ENCODE data around the gene POU2F1. TPM values are rescaled to one million over a fixed set of nuclear protein-coding genes. Genes with fewer than 3 reads are reported as not detected.

POU2F1 gene
- total RNA-seq, 4 donors from 2014 or later = 14.0 to 45.5 (median 19.8) TPM

DNA sequence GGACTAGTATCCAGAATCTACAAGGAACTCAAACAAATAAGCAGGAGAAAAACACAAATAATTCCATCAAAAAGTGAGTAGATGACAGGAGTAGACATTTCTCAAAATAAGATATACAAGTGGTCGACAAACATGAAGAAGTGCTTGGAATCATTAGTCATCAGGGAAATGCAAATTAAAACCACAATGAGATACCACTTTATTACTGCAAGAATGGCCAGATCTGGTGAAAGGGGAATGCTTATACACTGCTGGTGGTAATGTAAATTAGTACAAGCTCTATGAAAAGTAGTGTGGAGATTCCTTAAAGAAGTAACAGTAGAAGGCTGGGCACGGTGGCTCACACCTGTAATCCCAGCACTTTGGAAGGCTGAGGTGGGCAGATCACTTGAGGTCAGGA lies 73.8 kb downstream of the POU2F1 start:
- WGBS, 2 donors = 92 to 94% methylated on average over 2 of the region's 2 CpGs
- H3K4me3 ChIP-seq (replicated peaks in 1 of 3) = no peak overlapping the region
- H3K9me3 ChIP-seq = no peaks in the 10 kb centered on the region
- peaks cover 6 to 7% of the 10 kb centered on the region in 2 donors for H3K4me1 ChIP-seq
- DNase-seq = no peak
- TF ChIP-seq, protein P1, sequence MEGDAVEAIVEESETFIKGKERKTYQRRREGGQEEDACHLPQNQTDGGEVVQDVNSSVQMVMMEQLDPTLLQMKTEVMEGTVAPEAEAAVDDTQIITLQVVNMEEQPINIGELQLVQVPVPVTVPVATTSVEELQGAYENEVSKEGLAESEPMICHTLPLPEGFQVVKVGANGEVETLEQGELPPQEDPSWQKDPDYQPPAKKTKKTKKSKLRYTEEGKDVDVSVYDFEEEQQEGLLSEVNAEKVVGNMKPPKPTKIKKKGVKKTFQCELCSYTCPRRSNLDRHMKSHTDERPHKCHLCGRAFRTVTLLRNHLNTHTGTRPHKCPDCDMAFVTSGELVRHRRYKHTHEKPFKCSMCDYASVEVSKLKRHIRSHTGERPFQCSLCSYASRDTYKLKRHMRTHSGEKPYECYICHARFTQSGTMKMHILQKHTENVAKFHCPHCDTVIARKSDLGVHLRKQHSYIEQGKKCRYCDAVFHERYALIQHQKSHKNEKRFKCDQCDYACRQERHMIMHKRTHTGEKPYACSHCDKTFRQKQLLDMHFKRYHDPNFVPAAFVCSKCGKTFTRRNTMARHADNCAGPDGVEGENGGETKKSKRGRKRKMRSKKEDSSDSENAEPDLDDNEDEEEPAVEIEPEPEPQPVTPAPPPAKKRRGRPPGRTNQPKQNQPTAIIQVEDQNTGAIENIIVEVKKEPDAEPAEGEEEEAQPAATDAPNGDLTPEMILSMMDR (IDR thresholded peaks at IDR 0.05) = no peak
- TF ChIP-seq POLR2A (IDR thresholded peaks at IDR 0.05) = no peak
- H3K27ac ChIP-seq = no peak overlapping the region
- H3K36me3 ChIP-seq = no peaks in the 10 kb centered on the region
- H3K27me3 ChIP-seq = no peaks in the 10 kb centered on the region
- intact Hi-C loops (cut with DNase I) = no loop called here

DNA sequence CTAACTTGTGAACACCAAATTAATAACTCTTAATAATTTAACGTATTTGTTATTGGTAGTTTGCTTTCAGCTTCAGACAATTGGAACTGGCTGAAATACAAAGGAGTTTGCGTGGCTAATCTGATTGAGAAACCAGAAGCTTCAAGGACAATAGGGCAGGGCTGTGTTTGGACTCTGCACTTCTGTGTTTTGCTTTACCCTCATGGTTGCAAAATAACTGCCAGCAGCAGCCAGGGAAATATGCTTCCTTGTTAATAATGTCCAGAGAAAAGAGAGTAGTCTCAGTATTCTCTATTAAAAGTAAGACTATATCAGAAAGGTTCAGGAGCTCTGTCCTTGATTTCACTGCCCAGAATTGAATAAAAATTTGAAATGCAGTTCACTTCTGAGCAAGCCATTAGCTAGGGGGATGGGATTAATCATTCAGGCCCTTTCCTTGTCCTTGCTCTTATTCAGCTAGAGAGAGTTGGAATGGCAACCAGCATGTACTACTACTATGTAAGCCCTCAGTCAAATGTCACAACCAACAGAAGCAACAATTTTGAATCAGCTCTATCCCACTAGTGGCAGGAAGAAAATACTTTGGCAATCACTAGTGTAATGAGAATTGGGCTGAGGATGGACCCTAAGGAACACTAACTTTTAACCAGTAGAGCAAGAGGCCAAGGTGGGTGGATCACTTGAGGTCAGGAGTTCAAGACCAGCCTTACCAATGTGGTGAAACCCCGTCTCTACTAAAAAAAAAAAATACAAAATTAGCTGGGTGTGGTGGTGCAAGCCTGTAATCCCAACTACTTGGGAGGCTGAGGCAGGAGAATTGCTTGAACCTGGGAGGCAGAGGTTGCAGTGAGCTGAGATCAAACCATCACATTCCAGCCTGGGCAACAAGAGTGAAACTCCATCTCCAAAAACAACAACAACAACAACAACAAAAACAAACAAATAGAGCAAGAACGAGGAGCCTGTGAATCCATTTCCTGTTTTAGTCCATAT lies 76.8 kb downstream of the POU2F1 start:
- H3K9me3 ChIP-seq = no peaks in the 10 kb centered on the region
- DNase-seq = no peak
- WGBS, 2 donors = 77 to 78% methylated on average over 4 of the region's 4 CpGs
- H3K27me3 ChIP-seq = no peaks in the 10 kb centered on the region
- H3K4me1 ChIP-seq = peaks cover 6 to 7% of the 10 kb centered on the region in 2 donors
- no peak overlapping the region for H3K4me3 ChIP-seq (replicated peaks in 1 of 3)
- intact Hi-C loops (cut with DNase I) = no loop called here
- TF ChIP-seq, protein P1 (IDR thresholded peaks at IDR 0.05) = no peak
- TF ChIP-seq POLR2A (IDR thresholded peaks at IDR 0.05) = no peak
- H3K36me3 ChIP-seq = no peaks in the 10 kb centered on the region
- no peak overlapping the region for H3K27ac ChIP-seq

DNA sequence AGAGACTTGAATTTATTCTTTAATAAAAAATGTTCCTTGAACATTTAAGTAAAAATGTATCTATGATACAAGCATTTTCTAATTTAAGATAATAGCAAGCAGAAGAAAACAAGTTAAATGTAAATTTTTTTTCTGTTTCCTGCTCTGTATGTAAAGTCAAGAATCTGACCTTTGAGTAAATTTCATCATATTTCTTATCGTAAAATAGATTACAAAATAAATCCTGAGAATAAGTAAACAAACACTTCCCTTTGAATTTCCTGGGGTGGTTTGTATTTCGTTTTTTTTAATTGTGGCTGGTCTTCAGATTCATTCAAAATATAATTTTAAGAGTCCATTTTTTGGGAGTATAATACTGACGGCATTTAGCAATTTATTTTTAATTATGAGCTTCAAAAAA lies 77.6 kb downstream of the POU2F1 start:
- Histone ChIP-seq H3K27me3 (no peaks in the 10 kb centered on the region), H3K36me3 (no peaks in the 10 kb centered on the region), H3K27ac (no peak overlapping the region), H3K4me3 (replicated peaks in 1 of 3) (no peak overlapping the region), H3K4me1 (peaks cover 6 to 7% of the 10 kb centered on the region in 2 donors), H3K9me3 (no peaks in the 10 kb centered on the region)
- no peak for DNase-seq
- WGBS, 2 donors = 66 to 70% methylated on average over 3 of the region's 3 CpGs
- TF ChIP-seq, protein P1 (IDR thresholded peaks at IDR 0.05) = no peak
- intact Hi-C loops (cut with DNase I) = no loop called here

DNA sequence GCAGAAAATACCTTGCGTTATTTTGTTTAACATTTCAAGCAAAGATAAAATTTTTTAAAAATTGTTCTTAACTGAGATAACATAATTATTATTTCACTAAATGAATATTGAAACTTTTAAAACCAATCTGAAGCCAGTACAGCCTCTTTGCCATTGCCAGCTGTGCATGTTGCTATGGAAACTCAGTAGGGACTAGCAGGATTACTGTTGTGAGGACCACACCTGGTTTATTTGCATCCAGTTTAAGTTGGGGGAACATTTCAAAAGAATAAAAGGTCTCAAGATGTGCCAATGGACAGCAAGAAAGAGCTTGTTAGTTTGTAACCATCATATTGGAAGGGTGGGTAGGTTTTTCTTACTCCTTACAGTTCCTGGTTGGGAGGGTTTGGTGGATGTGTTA lies 80.7 kb downstream of the POU2F1 start:
- intact Hi-C loops (cut with DNase I) = no loop called here
- Histone ChIP-seq H3K4me1 (peaks cover 3 to 12% of the 10 kb centered on the region in 2 donors), H3K27me3 (no peaks in the 10 kb centered on the region), H3K4me3 (replicated peaks in 1 of 3) (no peak overlapping the region), H3K27ac (no peak overlapping the region), H3K36me3 (no peaks in the 10 kb centered on the region), H3K9me3 (no peaks in the 10 kb centered on the region)
- TF ChIP-seq, protein P1 (IDR thresholded peaks at IDR 0.05) = no peak
- no peak for TF ChIP-seq POLR2A (IDR thresholded peaks at IDR 0.05)
- WGBS, 2 donors = 96 to 100% methylated on average over 1 of the region's 1 CpG
- DNase-seq = no peak

DNA sequence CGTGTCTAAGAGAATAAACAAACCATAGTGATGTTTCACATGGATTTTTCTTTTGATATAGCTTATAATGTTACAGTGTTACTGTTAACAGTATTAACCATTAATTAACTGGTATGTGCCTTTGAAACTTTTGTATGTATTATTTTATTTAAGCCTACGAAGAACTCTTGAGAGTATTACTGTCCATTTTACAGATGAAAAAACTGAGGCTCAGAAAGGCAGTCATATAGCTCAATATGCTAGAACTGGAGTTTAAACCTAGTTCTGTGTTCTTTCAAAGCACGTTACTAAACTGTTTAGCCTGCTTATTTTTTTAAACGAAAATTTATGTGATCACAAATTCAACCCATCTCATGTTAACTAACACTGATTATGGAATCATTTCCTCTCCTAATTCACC lies 83.5 kb downstream of the POU2F1 start:
- no peaks in the 10 kb centered on the region for H3K36me3 ChIP-seq
- no peak overlapping the region for H3K4me3 ChIP-seq (replicated peaks in 1 of 3)
- intact Hi-C loops (cut with DNase I) = no loop called here
- WGBS, 2 donors = 97 to 98% methylated on average over 4 of the region's 4 CpGs
- TF ChIP-seq, protein P1 (IDR thresholded peaks at IDR 0.05) = no peak
- TF ChIP-seq POLR2A (IDR thresholded peaks at IDR 0.05) = no peak
- H3K4me1 ChIP-seq = peaks cover 0 to 6% of the 10 kb centered on the region in 2 donors
- no peak for DNase-seq
- no peaks in the 10 kb centered on the region for H3K9me3 ChIP-seq
- H3K27ac ChIP-seq = no peak overlapping the region
- no peaks in the 10 kb centered on the region for H3K27me3 ChIP-seq

Measured in thyroid gland (tissue), 4 donors.